HG02884 (cell line): ENCODE data around the gene ZNF366.

Experiments used
- ATAC-seq: cut with Tn5 transposase; IDR thresholded peaks from one replicate; pipeline ENCODE4 v1.9.1; 2021; ENCODE audit warnings: mild to moderate bottlenecking, moderate library complexity; ENCODE audit not compliant: unreplicated experiment

ZNF366 gene

DNA sequence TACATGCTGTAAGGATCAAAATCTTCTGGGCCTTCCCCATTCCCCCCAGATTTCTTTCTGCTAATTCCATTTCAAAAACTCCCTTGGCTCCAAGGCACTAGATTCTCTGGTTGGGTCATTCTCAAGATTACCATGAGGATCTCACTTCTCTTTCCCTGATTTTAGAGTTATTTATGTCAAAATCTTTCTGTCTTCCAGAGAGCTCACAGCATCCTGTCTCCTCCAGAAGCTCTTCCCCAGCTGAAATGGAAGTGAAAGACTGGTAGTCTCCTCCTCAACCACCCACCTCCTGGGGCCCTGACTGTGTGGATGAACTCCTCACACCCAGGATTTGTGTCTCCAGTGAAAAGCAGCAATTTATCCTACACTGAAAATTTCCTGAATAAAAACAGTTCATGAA is 11.9 kb upstream of the ZNF366 start:
- ATAC-seq = no peak

DNA sequence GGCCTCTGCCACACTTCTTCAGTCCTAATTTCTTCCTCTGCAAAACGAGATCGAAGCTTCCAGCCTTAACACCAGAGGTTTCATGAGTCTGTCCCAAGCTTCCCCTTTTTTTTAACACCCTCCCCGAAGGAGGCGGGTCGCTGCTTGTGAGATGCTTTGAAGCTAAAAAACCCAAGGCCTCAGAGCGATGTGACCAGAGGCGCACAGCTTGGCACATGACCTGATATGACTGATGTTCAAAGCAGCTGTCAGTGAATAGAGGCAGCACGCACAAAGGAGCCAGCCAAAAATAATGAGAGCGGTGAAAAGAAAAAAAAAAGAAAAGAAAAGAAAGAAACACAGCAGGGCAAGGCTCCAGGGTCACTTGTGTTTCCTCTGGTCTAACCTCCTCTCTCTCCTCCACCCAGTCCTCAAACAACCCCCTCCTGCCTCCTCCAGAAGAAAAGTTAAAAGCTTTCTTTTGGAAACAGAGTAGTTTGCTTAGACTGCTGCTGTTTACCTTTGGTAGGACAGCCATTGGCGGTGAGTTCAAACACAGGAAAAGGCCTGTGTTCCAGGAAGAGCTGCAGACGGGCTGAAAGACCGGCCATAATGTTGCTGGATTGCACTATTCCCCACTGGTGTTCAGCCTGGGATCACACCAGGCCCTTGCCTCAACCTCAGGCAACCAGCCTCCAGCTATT is 10.9 kb upstream of the ZNF366 start:
- no peak for ATAC-seq

DNA sequence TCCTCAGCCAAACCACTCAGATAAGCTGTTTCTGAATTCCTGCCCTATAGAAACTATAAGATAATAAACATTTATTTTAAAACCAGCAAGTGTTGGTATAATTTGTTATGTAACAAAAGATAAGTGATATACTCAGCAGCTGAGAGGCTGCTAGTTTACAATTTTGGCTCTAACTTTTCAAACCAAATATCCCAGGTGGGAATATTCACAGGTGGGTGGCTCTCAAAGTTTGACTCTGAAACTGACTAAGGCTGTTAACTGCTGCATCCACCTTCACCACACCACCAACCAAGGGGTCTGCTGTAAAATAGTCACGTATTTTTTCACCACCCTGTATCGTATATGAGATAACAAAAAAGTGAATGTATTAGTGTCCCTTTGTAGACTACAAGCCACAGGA is 9.7 kb upstream of the ZNF366 start:
- ATAC-seq = no peak

DNA sequence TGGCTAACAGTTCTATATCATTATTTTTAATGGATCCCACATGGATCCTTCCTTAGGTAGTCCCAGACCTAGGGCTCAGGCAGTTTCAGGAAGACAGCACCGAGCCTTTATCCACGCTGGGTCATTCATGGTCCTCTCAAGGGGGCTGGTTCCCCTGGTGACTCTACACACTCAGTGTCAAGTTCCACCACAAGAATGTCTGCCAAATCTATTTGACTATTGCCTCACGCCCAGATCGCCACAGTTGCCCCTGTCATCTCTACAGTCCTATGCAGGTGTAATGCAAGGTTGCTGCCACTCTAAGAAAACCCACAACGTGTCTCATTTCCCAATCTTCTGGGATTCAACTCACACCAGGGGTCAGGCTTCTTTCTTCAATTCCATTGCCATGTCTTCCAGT is 8.0 kb upstream of the ZNF366 start:
- no peak for ATAC-seq

DNA sequence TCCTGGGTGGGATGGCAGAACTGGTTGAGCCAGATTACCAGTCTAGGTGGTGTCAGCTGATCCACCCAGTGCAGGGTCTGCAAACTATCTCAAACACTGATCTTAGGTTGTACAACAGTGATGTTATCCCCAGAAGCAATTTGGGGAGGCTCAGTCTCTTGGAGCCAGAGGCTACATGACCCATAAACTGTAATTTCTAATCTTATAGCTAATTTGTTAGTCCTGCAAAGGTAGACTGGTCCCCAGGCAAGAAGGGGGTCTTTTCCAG is 5.3 kb upstream of the ZNF366 start:
- no peak for ATAC-seq

DNA sequence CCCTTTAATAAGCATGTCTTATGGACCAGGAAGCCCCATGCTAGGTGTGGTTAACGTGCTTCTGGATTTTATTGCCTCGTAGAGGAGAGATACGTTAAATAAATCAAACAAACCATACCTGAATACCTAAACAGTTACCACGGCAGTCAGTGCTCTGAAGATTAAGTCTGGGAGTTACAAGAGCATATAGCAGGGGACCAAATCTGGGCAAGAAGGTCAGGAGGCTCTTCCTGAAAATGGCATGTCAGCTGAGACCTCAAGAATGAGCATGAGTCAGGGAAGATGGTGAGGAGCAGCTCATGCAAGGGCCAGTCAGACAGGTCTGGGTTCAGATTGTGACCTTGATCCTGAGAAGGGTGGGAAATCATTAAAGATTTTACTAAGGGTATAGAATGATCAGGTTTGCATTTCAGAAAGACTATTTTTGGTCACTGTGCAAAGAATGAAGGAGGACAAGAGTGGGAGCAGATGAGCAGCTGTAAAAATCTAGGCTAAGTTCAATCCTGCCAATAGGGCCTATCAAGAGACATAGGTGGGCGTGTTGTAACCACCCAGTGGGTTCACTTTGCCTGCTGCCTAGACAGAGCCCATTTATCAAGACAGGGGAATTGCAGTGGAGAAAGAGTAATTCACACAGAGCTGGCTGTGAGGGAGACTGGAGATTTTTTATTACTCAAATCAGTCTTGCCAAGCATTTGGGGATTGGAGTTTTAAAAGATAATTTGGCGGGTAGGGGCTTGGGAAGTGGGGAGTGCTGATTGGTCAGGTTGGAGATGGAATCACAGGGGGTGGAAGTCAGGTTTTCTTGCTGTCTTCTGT is 4.8 kb upstream of the ZNF366 start:
- ATAC-seq = no peak

DNA sequence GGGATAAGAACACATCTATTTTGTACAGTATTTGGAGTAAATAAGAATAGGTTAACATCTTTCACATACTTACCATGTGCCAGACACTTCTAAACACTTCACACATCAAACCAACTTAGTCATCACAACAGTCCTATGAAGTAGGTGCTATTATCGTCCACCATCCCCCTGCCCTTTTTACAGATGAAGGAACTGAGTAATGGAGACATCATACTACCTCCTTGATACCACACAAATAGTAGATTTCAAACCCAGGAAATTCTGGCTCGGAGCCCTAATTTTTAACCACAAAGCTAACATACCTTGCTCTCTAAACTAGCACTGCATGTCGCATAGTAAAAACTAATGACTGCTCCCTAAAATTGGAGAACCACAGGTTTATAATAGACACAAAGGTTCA is 4.2 kb upstream of the ZNF366 start:
- ATAC-seq = no peak

DNA sequence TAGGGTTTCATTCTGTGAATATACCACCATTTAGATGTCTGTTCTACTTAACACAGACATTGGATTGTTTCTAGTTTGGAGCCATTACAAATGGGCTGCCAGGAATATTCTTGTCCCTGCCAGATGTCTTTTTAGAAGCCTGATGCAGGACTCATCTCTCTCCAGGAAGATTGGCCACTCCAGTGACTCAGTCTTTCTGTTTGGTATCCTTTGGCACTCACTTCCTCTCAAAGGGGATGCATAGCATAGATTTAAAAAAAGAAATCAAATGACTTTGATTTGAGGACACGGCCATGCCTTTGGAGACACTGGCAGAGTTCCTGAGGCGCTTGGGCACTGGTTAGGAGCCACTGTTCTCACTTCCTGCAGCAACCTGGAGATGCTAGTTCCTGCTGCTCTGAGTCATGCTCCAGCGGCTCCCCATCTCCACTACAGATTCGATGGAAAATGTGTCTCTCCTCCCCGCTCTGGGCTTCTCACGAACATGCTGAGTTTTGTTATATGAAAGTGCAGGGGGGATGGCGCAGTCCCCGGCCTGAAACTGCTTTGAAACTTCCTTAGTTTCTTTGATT is 3.5 kb upstream of the ZNF366 start:
- ATAC-seq = no peak

DNA sequence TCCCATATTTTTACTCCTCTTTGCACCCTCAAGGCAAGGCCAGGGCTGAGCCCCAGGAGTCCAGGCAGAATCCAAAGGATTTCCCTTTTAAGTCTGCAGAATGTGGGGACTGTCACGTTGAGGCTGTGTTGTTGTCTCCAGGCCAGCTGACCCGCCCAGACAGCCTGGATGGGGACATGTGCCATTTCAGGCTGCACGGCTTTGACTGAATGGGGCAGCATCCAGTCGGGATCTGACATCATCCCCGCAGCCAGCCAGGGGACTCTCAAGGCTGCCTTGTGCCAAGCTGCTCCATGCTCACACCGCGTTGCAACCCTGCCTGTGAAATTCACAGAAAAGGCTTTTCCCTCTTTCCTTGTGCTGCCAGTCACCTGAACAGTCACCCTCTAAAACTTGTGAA is 2.2 kb upstream of the ZNF366 start:
- no peak for ATAC-seq

DNA sequence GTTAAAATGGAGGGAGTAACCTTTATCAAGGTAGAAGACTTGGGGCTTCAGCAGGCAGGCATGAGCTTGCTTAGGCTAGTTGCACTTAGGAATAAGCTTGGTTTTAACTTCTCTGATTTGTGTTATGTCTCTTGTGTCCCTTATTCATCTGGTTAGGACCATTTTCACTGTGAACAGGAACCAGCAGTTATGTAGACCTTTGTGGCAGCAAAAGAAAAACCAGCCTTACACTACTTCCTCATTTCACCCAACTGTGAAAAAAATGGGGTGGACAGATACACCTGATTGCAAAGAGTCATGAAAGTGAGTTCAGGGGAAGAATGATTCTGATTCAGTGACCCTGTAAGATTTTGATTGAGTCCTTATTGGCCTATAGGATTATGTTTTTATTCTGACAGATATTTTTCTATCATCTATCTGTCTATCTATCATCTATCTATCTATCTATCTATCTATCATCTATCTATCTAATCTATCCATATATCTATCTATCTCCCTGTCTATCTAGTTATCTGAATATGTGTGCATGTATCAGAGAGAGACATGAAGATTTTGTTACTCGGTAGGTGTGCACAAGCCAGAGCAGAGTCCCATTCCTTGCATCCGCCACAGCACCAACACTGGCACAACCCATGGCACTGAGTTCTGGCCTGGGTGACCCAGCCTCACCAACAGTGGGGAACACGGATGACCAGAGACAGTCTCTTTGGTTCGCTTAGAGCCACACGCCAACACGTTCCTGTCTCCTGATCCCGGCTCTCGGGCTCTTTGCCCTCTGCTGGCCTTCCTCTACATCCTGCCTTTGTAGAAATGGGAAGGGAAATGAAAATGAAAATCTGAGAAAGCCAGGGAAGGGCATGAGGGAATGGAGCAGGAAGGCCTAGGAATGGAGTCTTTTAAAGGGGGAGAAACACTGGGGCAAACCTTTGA is 1.3 kb upstream of the ZNF366 start:
- ATAC-seq = peak; percentile 92

DNA sequence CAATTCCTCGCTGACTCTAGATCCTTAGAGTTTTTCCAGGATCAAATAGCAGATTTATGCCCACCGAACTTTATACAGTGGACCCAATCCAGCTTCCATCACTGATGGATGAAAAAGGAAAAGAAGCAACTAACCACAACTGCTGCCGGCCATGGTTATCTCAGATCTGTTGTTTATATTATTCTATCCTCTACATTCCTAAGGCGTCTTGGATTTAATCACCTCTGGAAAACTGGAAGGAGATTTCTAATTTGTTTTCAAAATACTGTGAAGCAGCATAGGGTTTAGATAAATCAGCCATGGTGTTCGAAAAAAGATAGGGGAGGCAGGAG is 663 bp upstream of the ZNF366 start:
- no peak for ATAC-seq

DNA sequence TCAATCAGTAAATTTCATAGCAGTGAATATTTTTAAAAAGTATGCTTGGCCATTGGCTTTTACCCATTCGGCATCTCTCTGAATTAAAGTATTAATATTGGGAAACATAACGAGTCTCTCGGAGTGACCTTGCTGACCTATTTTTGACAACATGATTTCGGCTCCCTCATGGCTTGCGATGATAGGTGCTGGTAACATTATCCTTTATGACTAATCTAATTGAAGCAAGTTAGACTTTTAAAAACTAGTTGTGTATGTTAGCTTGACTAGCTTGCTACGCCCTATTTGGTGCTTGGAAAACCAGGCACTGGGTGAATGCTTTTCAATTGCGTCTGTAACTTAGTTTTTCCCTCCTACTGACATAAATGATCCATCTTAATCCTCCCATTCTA is 1.1 kb downstream of the ZNF366 start:
- ATAC-seq = no peak

DNA sequence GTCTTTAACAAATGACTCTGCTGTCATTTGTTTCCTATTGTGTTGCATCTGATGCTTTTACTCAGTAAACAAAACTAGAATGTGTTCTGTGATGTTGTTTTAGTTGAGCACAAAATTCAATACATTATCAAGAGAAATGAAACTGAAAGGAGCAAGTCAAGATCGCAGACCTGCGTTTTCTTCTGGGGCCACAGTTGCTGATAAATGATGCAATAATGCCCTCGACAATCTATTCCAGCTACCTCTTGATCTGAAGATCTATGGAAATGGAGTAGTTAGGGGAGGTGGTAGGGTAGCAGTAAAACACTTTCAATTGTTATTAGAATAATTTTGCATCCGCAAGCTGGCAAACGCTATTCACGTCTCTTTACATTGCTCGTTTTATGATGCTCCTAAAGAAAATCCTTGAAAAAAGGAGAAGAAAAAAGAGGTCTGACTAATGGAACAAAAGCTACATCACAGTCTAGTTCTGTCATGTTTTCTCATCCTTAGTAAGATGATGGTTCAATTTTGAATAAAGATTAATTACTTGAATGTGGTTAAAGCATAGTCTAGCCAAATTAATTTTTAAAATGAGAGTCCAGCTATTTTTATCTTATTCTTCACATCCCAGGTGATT is 1.6 kb downstream of the ZNF366 start:
- ATAC-seq = no peak

DNA sequence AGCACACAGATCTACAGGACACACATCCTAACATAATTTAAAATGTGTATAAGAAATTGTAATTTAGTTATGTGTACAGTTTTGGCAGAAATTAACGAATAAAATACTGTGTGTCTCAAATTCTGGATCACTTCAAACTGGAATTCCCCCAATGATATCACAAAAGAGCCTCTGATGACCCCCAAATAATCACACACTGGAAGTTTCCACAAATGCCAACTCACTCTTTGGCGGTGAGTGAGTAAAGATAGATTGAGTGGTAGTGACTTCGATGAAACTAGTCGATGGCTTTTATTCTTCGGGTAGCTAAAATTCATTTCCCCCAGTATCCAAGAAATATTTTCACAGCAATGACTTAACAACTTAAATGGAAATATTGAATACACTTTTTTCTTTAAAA is 2.2 kb downstream of the ZNF366 start:
- no peak for ATAC-seq

DNA sequence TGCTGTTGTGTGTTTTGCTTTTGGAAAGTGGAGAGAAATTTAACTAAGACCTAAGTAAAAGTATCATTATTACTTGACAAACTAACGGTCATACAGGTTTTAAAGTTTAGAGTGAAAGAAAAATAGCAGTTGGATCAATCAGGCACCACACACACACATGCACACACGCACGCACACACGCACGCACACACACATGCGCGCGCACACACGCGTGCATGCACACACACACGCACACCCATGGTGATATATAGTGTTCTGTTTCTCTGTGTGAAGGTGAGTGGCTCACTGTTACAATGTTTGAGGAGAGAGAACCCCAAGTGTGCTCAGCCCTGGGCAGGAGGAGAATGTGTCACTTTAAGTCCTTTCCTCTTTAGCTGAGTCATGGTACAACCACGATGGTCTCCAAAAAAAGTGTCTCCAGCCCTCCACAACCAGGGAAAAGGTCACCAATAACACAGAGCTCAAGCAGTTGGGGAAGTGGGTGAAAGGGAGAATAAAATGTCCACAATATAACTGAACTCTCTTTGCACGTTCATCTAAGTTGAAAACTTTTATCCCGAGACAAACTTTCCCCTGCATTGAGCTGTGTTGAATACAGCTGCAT is 3.2 kb downstream of the ZNF366 start:
- ATAC-seq = no peak

DNA sequence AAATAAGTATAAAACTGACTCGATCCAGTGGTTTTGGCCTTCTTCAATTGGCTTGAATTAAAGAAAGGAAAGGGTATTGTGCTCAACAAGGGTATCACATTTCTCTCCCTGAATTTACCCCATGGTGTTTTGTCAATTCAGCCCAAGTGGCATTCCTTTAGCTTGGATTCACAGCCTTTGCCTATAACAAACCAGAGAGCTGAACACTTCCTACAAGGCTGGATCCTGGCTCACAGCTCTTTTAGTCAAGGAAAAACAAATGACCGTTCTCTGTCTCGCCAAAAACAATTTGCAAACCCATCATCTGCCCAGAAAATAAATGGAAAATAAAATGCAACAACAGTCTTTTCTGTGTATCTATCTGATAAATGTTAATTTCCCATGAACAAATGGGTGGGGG is 5.7 kb downstream of the ZNF366 start:
- no peak for ATAC-seq

DNA sequence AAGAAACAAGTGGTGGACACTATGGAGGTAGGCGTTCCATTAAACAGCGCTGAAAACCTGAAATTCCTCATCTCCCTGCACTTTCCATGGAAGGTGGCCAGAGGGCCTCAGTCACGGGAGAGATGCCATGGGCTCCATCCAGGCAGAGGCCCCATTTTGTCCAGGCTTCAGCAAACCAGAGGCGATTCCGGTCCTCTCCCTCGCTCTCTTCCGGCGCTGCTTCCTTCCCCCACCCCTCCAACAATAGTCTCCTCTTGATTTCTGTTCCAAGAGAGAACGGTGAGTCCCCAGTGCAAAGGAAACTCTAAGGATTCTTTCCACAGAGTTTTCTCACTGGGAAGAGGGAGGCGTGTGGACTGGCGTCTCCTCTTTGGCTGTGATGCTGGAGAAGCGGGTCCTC is 7.5 kb downstream of the ZNF366 start:
- no peak for ATAC-seq

DNA sequence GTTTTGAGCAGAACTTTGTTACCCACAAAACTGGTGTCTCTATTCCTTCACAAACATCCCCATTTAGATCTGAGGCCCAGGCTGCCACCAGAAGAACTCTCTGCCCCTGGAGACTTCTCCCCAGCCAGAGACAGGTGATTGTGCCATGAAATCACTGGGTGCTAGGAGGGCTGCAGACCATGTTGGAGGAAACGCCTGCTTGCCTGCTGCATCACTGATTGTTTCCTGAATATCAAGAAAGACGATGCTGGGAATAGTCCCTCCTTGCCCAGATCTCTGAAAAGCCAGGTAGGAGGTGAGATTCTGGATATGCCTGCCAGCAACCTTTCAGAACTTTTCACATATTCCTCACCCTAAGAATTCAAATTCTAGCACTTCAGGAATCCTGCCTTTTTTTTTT is 8.1 kb downstream of the ZNF366 start:
- ATAC-seq = no peak

DNA sequence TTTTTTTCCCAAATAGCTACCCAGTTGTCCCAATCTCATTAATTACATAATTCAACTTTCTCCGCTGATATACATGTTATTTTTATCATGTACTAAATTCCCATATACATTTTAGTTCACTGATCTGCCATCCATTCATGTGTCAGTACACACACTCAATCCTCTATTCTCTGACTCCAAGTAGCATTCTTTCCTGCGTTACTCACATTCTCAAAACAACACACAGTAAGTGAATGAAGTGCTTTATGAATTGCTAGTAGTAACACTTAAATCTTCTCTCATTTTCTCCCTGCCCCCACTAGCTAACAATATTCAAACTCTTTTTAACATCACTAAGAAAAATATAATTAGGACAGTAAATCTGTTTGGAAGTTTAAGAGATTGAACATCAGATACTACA is 8.9 kb downstream of the ZNF366 start:
- ATAC-seq = no peak

DNA sequence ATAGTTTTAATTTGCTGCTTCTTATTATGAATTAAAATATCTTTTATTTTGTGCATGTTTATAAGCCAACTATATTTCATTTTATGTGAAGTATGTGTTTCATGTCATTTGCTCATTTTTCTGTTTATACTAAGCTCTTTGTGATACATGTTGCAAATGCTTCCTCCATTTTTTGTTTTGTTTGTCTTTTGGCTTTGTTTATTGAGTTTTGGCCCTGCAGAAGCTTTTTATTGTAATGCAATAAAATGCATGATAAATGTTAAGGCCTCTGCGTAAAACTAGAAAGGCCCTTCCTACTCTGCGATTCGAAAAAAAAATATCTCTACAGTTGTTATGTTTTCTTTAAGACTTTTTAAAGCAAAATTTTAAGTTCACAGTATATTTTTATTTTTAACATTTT is 9.4 kb downstream of the ZNF366 start:
- no peak for ATAC-seq

DNA sequence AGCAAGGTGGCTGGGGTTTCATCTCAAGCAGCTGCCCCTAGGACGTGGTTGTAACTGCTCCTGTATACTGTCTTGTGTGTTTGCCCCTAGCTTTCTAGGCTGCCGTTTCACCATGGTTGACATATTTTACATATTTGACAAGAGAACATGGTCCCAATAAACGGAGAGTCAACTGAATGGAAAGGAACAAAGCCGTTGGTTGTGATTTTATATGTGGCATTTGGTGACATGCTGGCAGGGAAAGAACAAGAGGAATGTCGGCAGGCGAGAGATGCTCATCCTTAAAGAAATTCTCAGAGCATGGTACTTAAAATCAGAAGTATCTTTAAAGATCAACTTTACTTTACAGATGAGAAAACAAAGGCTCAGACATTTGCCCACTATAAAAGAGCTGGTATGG is 11.8 kb downstream of the ZNF366 start:
- no peak for ATAC-seq
